ENCODE results near the gene DOCK2. TPM values are rescaled to one million over a fixed set of nuclear protein-coding genes. Genes with fewer than 3 reads are reported as not detected.

Gene DOCK2
- polyA plus RNA-seq, 1 experiment, result 2.0 TPM

DNA sequence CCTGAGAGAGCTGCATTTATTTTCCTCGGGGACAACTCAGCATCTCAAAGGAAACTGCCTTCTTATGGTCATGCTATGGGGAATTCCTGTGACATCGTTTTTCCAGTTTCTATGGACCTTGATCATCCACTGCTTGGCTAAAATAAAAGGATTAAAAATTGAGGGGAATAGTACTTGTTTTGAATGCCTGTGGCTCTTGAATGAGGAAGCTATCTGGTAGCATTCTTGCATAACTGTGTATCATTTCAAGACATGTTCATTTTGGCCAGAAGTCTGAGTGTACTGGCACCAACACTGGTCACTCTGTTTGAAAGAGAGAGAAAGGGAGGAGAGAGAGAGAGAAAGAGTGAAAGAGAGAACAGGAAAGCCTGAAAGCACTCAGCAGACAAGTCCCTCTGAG is 116.7 kb downstream of the DOCK2 start:
- no peak overlapping the region for H3K4me3 ChIP-seq (ENCODE audit: low read depth, low read length)
- ChIA-PET CTCF (interaction anchor here (1.2 kb wide), 1 partner anchor 12 kb away, joined by 3 read pairs; no protein-coding TSS in a partner anchor), POLR2A (interaction anchor here (0.5 to 0.6 kb wide), 2 partner anchors 160 to 792 kb away, joined by 3 read pairs; no protein-coding TSS in a partner anchor)
- DNase-seq (ENCODE audit: low read depth), result no peak
- H3K27me3 ChIP-seq (ENCODE audit: control insufficient read depth, insufficient read depth, low read length), result no peaks in the 10 kb centered on the region
- TF ChIP-seq, protein P1, sequence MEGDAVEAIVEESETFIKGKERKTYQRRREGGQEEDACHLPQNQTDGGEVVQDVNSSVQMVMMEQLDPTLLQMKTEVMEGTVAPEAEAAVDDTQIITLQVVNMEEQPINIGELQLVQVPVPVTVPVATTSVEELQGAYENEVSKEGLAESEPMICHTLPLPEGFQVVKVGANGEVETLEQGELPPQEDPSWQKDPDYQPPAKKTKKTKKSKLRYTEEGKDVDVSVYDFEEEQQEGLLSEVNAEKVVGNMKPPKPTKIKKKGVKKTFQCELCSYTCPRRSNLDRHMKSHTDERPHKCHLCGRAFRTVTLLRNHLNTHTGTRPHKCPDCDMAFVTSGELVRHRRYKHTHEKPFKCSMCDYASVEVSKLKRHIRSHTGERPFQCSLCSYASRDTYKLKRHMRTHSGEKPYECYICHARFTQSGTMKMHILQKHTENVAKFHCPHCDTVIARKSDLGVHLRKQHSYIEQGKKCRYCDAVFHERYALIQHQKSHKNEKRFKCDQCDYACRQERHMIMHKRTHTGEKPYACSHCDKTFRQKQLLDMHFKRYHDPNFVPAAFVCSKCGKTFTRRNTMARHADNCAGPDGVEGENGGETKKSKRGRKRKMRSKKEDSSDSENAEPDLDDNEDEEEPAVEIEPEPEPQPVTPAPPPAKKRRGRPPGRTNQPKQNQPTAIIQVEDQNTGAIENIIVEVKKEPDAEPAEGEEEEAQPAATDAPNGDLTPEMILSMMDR (IDR thresholded peaks at IDR 0.05; ENCODE audit: insufficient read depth, low read depth, low read length), result no peak
- no peaks in the 10 kb centered on the region for H3K36me3 ChIP-seq (ENCODE audit: control insufficient read depth, insufficient read depth, low read length)

DNA sequence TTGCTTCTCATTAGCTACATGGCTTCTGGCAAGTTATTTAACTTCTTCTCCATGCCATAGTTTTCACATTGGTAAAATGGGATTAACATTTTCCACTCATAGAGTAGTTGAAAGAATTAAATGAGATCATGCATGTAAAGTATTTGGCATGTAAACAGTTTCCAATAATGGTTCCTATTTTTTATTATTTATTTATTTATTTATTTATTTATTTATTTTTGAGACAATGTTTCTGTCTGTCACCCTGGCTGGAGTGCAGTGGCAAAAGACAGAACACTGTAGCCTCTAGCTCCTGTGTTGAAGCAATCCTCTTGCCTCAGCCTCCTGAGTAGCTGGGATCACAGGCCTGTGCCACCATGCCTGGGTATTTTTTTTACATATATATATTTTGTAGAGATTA is 117.7 kb downstream of the DOCK2 start:
- ChIA-PET POLR2A (no interaction called here), CTCF (interaction anchor here (1.7 kb wide), 1 partner anchor 226 kb away, joined by 3 read pairs; the partner anchor contains the start of gene INSYN2B)

DNA sequence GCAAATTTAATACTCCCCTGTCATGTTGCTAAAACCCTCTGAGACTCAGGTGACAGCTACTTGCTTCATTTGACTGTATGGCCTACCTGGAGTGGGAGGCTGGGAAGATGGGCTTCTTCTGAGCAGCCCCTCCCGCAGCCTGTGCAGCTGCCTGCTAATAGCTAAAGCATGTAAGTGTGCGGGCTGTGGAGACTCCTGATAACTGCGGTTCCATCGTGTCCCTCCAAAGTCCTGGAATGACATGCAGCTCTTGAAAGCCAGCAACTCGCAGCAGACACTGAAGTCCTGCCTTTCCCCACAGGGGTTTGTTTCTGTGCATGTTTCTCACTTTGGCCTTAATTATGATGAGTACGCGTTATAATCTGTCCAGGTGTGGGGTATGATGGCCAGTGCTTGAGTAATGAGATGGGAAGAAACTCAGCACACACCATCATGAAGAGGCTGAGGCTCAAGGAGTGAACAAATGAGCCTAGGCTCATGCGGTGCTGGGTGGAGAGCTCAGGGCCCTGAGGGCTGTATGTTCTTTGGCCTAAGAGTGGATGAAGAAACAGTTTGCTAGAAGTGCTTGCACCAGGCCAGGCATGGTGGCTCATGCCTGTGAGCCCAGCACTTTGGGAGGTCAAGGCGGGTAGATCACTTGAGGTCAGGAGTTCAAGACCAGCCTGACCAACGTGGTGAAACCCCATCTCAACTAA is 119.1 kb downstream of the DOCK2 start:
- Histone ChIP-seq H3K27me3 (ENCODE audit: control insufficient read depth, insufficient read depth, low read length) (no peaks in the 10 kb centered on the region), H3K36me3 (ENCODE audit: control insufficient read depth, insufficient read depth, low read length) (no peaks in the 10 kb centered on the region), H3K4me3 (ENCODE audit: low read depth, low read length) (no peak overlapping the region)
- TF ChIP-seq, protein P1 (IDR thresholded peaks at IDR 0.05; ENCODE audit: insufficient read depth, low read depth, low read length), result no peak
- CTCF ChIA-PET, result interaction anchor here (1.7 kb wide), 1 partner anchor 224 kb away, joined by 3 read pairs; the partner anchor contains the start of gene INSYN2B
- POLR2A ChIA-PET, result no interaction called here
- DNase-seq (ENCODE audit: low read depth), result no peak

More for the DNA sequence above, 117.7 kb downstream of the DOCK2 start:
- Histone ChIP-seq H3K27me3 (ENCODE audit: control insufficient read depth, insufficient read depth, low read length) (no peaks in the 10 kb centered on the region), H3K36me3 (ENCODE audit: control insufficient read depth, insufficient read depth, low read length) (no peaks in the 10 kb centered on the region), H3K4me3 (ENCODE audit: low read depth, low read length) (no peak overlapping the region)
- TF ChIP-seq, protein P1 (IDR thresholded peaks at IDR 0.05; ENCODE audit: insufficient read depth, low read depth, low read length), result no peak
- DNase-seq (ENCODE audit: low read depth), result no peak

DNA sequence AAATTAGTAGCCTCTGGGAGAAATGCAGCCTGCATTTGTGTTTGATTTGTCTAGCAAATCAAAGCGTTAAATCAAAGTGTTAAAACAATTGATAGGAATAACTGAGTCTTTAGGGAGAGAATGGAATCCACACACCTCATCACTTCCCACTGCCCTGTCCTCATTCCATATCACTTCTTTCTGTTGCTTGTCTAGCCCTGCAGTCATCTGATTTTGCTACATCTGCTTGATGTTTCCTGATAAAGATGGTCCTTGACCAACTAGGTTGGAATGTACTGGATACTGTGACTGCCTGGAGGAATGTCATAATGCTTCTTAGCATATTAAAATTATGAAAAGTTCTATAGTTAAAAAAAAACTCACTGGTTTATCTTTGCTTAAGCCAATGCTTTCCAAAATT is 119.9 kb downstream of the DOCK2 start:
- DNase-seq (ENCODE audit: low read depth), result no peak
- Histone ChIP-seq H3K36me3 (ENCODE audit: control insufficient read depth, insufficient read depth, low read length) (no peaks in the 10 kb centered on the region), H3K4me3 (ENCODE audit: low read depth, low read length) (no peak overlapping the region), H3K27me3 (ENCODE audit: control insufficient read depth, insufficient read depth, low read length) (no peaks in the 10 kb centered on the region)
- TF ChIP-seq, protein P1 (IDR thresholded peaks at IDR 0.05; ENCODE audit: insufficient read depth, low read depth, low read length), result no peak
- POLR2A ChIA-PET, result no interaction called here
- CTCF ChIA-PET, result no interaction called here

DNA sequence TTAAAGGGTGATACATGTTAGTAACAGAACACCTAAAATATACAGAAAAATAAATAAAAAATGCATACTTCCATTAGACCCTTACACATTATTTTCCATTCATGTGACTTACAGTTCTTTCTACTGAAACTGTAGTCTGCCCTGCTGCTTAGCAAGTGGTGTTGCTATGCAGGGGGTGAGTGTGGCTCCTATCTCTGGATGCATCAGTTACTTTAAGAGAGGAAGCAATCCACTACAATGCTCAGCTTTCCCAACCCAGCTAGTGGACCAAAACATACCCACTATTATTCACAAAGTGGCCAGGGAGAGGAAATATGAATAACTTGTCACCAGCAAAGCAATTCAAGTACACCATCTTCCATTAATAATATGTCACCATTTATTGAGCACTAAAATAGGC is 121.8 kb downstream of the DOCK2 start:
- no peak overlapping the region for H3K4me3 ChIP-seq (ENCODE audit: low read depth, low read length)
- TF ChIP-seq, protein P1 (IDR thresholded peaks at IDR 0.05; ENCODE audit: insufficient read depth, low read depth, low read length), result no peak
- ChIA-PET POLR2A (no interaction called here), CTCF (interaction anchor here (0.8 to 1.2 kb wide), 2 partner anchors 11 to 222 kb away, joined by 3 to 4 read pairs; partner anchors contain the start of gene INSYN2B)
- no peak for DNase-seq (ENCODE audit: low read depth)
- no peaks in the 10 kb centered on the region for H3K36me3 ChIP-seq (ENCODE audit: control insufficient read depth, insufficient read depth, low read length)
- H3K27me3 ChIP-seq (ENCODE audit: control insufficient read depth, insufficient read depth, low read length), result no peaks in the 10 kb centered on the region
